A549 (cell line): ENCODE measurements around the gene PIP5K1B.

ENCODE experiments used
- RFX5 ChIP-seq: fragments of 450-650 bp; IDR thresholded peaks from 2 replicates; pipeline ENCODE4 v1.7.1; 2014; ENCODE audit warnings: antibody characterized with exemption, mild to moderate bottlenecking, moderate library complexity
- TF ChIP-seq, protein P1 (sequence below): fragments of >200 bp; sonication (Bioruptor Twin); formaldehyde crosslinking; IDR thresholded peaks from 3 replicates; pipeline ENCODE4 v1.5.1; 2016

DNA sequence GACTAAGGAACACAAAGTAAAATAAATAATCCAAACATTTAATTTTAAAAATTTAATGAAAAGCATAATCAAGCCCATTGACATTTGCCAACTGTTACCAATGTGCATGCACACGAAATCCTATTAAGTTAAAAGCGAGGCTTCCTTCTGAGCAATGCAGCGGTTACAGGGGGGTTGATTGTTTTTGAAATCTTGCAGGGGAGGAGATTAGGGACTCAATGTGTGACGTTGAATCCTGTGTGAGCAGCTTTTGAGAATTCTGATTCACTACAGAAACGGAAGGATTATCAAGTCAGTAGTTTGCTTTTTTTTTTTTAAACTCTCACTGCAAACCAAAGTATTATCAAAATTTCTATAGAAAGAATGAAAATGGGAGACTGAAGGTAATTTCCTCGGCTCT is 199.4 kb downstream of the PIP5K1B start:
- TF ChIP-seq, protein P1, sequence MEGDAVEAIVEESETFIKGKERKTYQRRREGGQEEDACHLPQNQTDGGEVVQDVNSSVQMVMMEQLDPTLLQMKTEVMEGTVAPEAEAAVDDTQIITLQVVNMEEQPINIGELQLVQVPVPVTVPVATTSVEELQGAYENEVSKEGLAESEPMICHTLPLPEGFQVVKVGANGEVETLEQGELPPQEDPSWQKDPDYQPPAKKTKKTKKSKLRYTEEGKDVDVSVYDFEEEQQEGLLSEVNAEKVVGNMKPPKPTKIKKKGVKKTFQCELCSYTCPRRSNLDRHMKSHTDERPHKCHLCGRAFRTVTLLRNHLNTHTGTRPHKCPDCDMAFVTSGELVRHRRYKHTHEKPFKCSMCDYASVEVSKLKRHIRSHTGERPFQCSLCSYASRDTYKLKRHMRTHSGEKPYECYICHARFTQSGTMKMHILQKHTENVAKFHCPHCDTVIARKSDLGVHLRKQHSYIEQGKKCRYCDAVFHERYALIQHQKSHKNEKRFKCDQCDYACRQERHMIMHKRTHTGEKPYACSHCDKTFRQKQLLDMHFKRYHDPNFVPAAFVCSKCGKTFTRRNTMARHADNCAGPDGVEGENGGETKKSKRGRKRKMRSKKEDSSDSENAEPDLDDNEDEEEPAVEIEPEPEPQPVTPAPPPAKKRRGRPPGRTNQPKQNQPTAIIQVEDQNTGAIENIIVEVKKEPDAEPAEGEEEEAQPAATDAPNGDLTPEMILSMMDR = no peak
- no peak for TF ChIP-seq RFX5
